SK-N-SH treated with all-trans-retinoic acid at 6 μM for 48 hours (cell line): ENCODE measurements around the gene DSCAM.

Experiments used
- BACH2 ChIP-seq: fragments of 250-450 bp; sonication (Bioruptor Pico); IDR thresholded peaks from 2 replicates; pipeline ENCODE4 v1.9.0; 2021; ENCODE audit warnings: mild to moderate bottlenecking, borderline replicate concordance
- CREB5 ChIP-seq: fragments of 250-450 bp; sonication (Bioruptor Pico); IDR thresholded peaks from 2 replicates; pipeline ENCODE4 v1.5.1; 2020; ENCODE audit warnings: low read depth, mild to moderate bottlenecking, moderate library complexity
- ESRRG ChIP-seq: fragments of 250-450 bp; sonication (Bioruptor Pico); IDR thresholded peaks from 2 replicates; pipeline ENCODE4 v1.6.1; 2021; ENCODE audit warnings: mild to moderate bottlenecking
- PATZ1 ChIP-seq: fragments of 250-450 bp; sonication (Bioruptor Pico); IDR thresholded peaks from 2 replicates; pipeline ENCODE4 v1.8.0; 2020; ENCODE audit warnings: mild to moderate bottlenecking, moderate library complexity, borderline replicate concordance
- POU6F1 ChIP-seq: fragments of 250-450 bp; sonication (Bioruptor Pico); IDR thresholded peaks from 2 replicates; pipeline ENCODE4 v1.8.0; 2021; ENCODE audit warnings: low read depth, mild to moderate bottlenecking, moderate library complexity, borderline replicate concordance
- PPARA ChIP-seq: fragments of 250-450 bp; sonication (Bioruptor Pico); IDR thresholded peaks from 2 replicates; pipeline ENCODE4 v1.5.0; 2020; ENCODE audit warnings: mild to moderate bottlenecking, borderline replicate concordance
- RARB ChIP-seq: fragments of 250-450 bp; sonication (Bioruptor Pico); IDR thresholded peaks from 2 replicates; pipeline ENCODE4 v1.8.0; 2021; ENCODE audit warnings: mild to moderate bottlenecking, moderate library complexity
- SNAI2 ChIP-seq: fragments of 250-450 bp; sonication (Bioruptor Pico); IDR thresholded peaks from 2 replicates; pipeline ENCODE4 v1.5.0; 2020; ENCODE audit warnings: mild to moderate bottlenecking, moderate library complexity
- TOX ChIP-seq: fragments of 250-450 bp; sonication (Bioruptor Pico); IDR thresholded peaks from 2 replicates; pipeline ENCODE4 v1.8.0; 2021; ENCODE audit warnings: mild to moderate bottlenecking, moderate library complexity, borderline replicate concordance
- ZFP30 ChIP-seq: fragments of 450-650 bp; formaldehyde crosslinking; IDR thresholded peaks from 2 replicates; pipeline ENCODE4 v1.5.0; 2022; ENCODE audit warnings: mild to moderate bottlenecking, moderate library complexity
- ZNF565 ChIP-seq: fragments of 450-650 bp; formaldehyde crosslinking; conservative IDR thresholded peaks from 2 replicates; pipeline ENCODE4 v1.5.0; 2020; ENCODE audit warnings: low read depth, mild to moderate bottlenecking, moderate library complexity
- ZNF8 ChIP-seq: fragments of 450-650 bp; formaldehyde crosslinking; IDR thresholded peaks from 2 replicates; pipeline ENCODE4 v1.5.0; 2020; ENCODE audit warnings: mild to moderate bottlenecking, moderate library complexity
- TF ChIP-seq, protein P1 (sequence below): fragments of 250-450 bp; sonication (Bioruptor Pico); IDR thresholded peaks from 2 replicates; pipeline ENCODE4 v1.5.1; 2021; ENCODE audit warnings: mild to moderate bottlenecking, moderate library complexity

DNA sequence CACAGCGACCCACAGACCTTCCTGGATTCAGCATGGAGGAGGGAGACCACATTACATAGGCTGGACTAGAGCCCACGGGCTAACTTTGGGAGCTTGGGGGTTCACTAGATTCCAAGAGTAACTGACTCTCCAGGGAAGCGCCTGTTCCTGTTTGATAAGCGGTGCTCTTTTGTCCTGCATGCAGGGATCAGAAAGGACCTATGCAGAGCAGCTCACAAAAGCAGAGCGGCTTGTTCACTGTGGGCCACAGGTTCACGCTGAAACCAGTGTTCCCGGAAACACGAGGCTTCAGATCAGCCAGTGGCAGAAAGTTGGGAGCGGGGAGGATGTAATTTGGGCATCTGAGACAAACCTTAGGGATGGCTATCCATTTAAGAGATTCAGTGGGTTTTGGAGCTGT lies 575.8 kb downstream of the DSCAM start:
- no peak for TF ChIP-seq ESRRG (CRISPR knock-in tag)
- TF ChIP-seq CREB5 (CRISPR knock-in tag): no peak
- TF ChIP-seq ZFP30: no peak
- no peak for TF ChIP-seq RARB (CRISPR knock-in tag)
- TF ChIP-seq POU6F1 (CRISPR knock-in tag): no peak
- no peak for TF ChIP-seq TOX (CRISPR knock-in tag)
- TF ChIP-seq BACH2 (CRISPR knock-in tag): no peak
- TF ChIP-seq PATZ1 (CRISPR knock-in tag): no peak
- TF ChIP-seq PPARA: no peak
- no peak for TF ChIP-seq ZNF8 (CRISPR knock-in tag)
- no peak for TF ChIP-seq SNAI2 (CRISPR knock-in tag)
- no peak for TF ChIP-seq ZNF565 (CRISPR knock-in tag)
- TF ChIP-seq, protein P1, sequence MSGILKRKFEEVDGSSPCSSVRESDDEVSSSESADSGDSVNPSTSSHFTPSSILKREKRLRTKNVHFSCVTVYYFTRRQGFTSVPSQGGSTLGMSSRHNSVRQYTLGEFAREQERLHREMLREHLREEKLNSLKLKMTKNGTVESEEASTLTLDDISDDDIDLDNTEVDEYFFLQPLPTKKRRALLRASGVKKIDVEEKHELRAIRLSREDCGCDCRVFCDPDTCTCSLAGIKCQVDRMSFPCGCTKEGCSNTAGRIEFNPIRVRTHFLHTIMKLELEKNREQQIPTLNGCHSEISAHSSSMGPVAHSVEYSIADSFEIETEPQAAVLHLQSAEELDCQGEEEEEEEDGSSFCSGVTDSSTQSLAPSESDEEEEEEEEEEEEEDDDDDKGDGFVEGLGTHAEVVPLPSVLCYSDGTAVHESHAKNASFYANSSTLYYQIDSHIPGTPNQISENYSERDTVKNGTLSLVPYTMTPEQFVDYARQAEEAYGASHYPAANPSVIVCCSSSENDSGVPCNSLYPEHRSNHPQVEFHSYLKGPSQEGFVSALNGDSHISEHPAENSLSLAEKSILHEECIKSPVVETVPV (CRISPR knock-in tag): no peak
